H1 (cell line): ENCODE results near the gene GPS1. TPM values are rescaled to one million over a fixed set of nuclear protein-coding genes. Genes with fewer than 3 reads are reported as not detected.
A peak's percentile ranks its signal among the peaks of the same experiment; 100 is the strongest.

Source experiments
- CTCF ChIA-PET: fragments of 300-600 bp; sonication (Branson Sonifier 250); formaldehyde crosslinking; loops from one replicate; lab custom pipeline; 2021; ENCODE audit not compliant: partially characterized antibody; lab: Charles Lee
- POLR2A ChIA-PET: fragments of 300-600 bp; sonication (Branson Sonifier 250); formaldehyde crosslinking; loops from one replicate; lab custom pipeline; 2021; ENCODE audit warnings: inconsistent platforms; ENCODE audit not compliant: partially characterized antibody; lab: Charles Lee
- DNase-seq, 2 experiments: peaks; one replicate each; pipeline versions ENCODE4 v3.0.0 to v3.0.0-alpha.2; 2010 to 2022; ENCODE audit warnings: low spot score in 2 of 2, low read depth in 1 of 2, mixed read lengths in 1 of 2
- FAIRE-seq: peaks from 2 replicates; lab custom pipeline; 2011; peaks lifted over from hg19 to GRCh38; lab: Jason Lieb, UNC
- H2AFZ ChIP-seq: 2 replicates; pipeline ENCODE4 v1.8.1; 2012; ENCODE audit warnings: low read length, inconsistent platforms
- H2AK5ac ChIP-seq: 2 replicates; pipeline ENCODE4 v1.6.1; 2013; ENCODE audit warnings: low read depth, low read length
- H2BK120ac ChIP-seq: replicated peaks from 2 replicates; pipeline ENCODE3; 2013; ENCODE audit warnings: low read depth, low read length, inconsistent platforms
- H2BK12ac ChIP-seq: 2 replicates; pipeline ENCODE4 v1.6.1; 2013; ENCODE audit warnings: low read depth, low read length
- H2BK15ac ChIP-seq: 2 replicates; pipeline ENCODE4 v1.6.1; 2013; ENCODE audit warnings: low read length
- H2BK20ac ChIP-seq: 2 replicates; pipeline ENCODE4 v1.6.1; 2013; ENCODE audit warnings: low read length
- H2BK5ac ChIP-seq: 2 replicates; pipeline ENCODE4 v1.6.1; 2013; ENCODE audit warnings: low read depth, low read length
- H3K14ac ChIP-seq: 2 replicates; pipeline ENCODE4 v1.6.1; 2013; ENCODE audit warnings: inconsistent platforms; ENCODE audit not compliant: insufficient read length
- H3K18ac ChIP-seq: 2 replicates; pipeline ENCODE4 v1.6.1; 2013; ENCODE audit warnings: low read length; ENCODE audit errors: extremely low read depth
- H3K23ac ChIP-seq: 2 replicates; pipeline ENCODE4 v1.6.1; 2013; ENCODE audit warnings: inconsistent platforms; ENCODE audit not compliant: insufficient read length
- H3K23me2 ChIP-seq: 2 replicates; pipeline ENCODE4 v1.6.1; 2013; ENCODE audit warnings: low read depth, low read length
- H3K27ac ChIP-seq: 2 replicates; pipeline ENCODE4 v1.6.1; 2011; ENCODE audit warnings: low read depth, low read length, inconsistent platforms
- H3K27me3 ChIP-seq, 4 experiments: replicated peaks in 1 of 4; 1 replicate in 1 of 4; 2 replicates in 3 of 4; pipeline versions ENCODE4 v1.6.1 to v1.8.1; 2011 to 2013; ENCODE audit warnings: low read length in 3 of 4, mild to moderate bottlenecking in 3 of 4, inconsistent platforms in 2 of 4, mixed read lengths in 2 of 4, moderate library complexity in 1 of 4; ENCODE audit not compliant: control insufficient read depth in 3 of 4, insufficient read depth in 3 of 4; ENCODE audit errors: extremely low read depth in 1 of 4
- H3K36me3 ChIP-seq, 4 experiments: 2 replicates each; pipeline versions ENCODE4 v1.6.1 to v1.8.1; 2011 to 2013; ENCODE audit warnings: mild to moderate bottlenecking in 4 of 4, low read length in 3 of 4, moderate library complexity in 2 of 4, control low read depth in 1 of 4, inconsistent platforms in 1 of 4; ENCODE audit not compliant: insufficient read depth in 4 of 4, control insufficient read depth in 2 of 4
- H3K4ac ChIP-seq: replicated peaks from 2 replicates; pipeline ENCODE3; 2013; ENCODE audit warnings: low read length, low read depth, mixed read lengths, inconsistent platforms; ENCODE audit not compliant: insufficient read length
- H3K4me1 ChIP-seq, 4 experiments: replicated peaks in 1 of 4; 1 replicate in 1 of 4; 2 replicates in 3 of 4; pipeline versions ENCODE4 v1.6.1 to v1.8.1; 2011 to 2013; ENCODE audit warnings: low read length in 3 of 4, inconsistent platforms in 2 of 4, mixed read lengths in 1 of 4; ENCODE audit not compliant: insufficient read depth in 4 of 4, control insufficient read depth in 3 of 4
- H3K4me2 ChIP-seq, 2 experiments: 2 replicates each; pipeline versions ENCODE4 v1.6.1 to v1.8.1; 2011 to 2013; ENCODE audit warnings: low read depth in 2 of 2, low read length in 2 of 2, control low read depth in 1 of 2, inconsistent platforms in 1 of 2, mild to moderate bottlenecking in 1 of 2; ENCODE audit not compliant: insufficient read depth in 1 of 2
- H3K4me3 ChIP-seq, 4 experiments: fragments of 200-600, 300-600 bp in 1 of 4; sonication (generic), shearing (Covaris generic), sonication (Bioruptor Twin) in 1 of 4; 2 replicates each; pipeline versions ENCODE4 v1.5.1 to v1.8.1; 2011 to 2016; ENCODE audit warnings: low read length in 4 of 4, low read depth in 3 of 4, control low read depth in 2 of 4, inconsistent platforms in 2 of 4, mild to moderate bottlenecking in 2 of 4, mixed read lengths in 1 of 4, moderate library complexity in 1 of 4; ENCODE audit not compliant: insufficient read depth in 2 of 4; ENCODE audit errors: extremely low read depth in 1 of 4
- H3K56ac ChIP-seq: replicated peaks from 2 replicates; pipeline ENCODE3; 2013; ENCODE audit warnings: low read depth, mild to moderate bottlenecking, mixed read lengths, low read length, inconsistent platforms; ENCODE audit not compliant: insufficient read length
- H3K79me1 ChIP-seq: 2 replicates; pipeline ENCODE4 v1.6.1; 2013; ENCODE audit warnings: low read depth, low read length, control low read depth
- H3K79me2 ChIP-seq, 2 experiments: 2 replicates each; pipeline versions ENCODE4 v1.6.1 to v1.8.1; 2012 to 2013; ENCODE audit warnings: low read length in 2 of 2, mild to moderate bottlenecking in 2 of 2, inconsistent platforms in 1 of 2; ENCODE audit not compliant: insufficient read depth in 2 of 2, control insufficient read depth in 1 of 2
- H3K9ac ChIP-seq, 4 experiments: replicated peaks in 1 of 4; 1 replicate in 1 of 4; 2 replicates in 3 of 4; pipeline versions ENCODE4 v1.6.1 to v1.8.1; 2011 to 2013; ENCODE audit warnings: low read depth in 3 of 4, low read length in 3 of 4, control low read depth in 2 of 4, mild to moderate bottlenecking in 2 of 4, moderate library complexity in 2 of 4, inconsistent platforms in 1 of 4; ENCODE audit errors: extremely low read depth in 1 of 4
- H3K9me3 ChIP-seq, 2 experiments: 2 replicates each; pipeline versions ENCODE4 v1.6.1 to v1.8.1; 2012 to 2013; ENCODE audit warnings: mild to moderate bottlenecking in 2 of 2, moderate library complexity in 2 of 2, control low read depth in 1 of 2, inconsistent platforms in 1 of 2, low read depth in 1 of 2, low read length in 1 of 2, mixed read lengths in 1 of 2; ENCODE audit not compliant: insufficient read depth in 2 of 2
- H4K20me1 ChIP-seq, 2 experiments: replicated peaks in 1 of 2; 2 replicates each; pipeline versions ENCODE3 to v1.8.1; 2011 to 2013; ENCODE audit warnings: inconsistent platforms in 2 of 2, low read length in 2 of 2, mild to moderate bottlenecking in 1 of 2; ENCODE audit not compliant: insufficient read depth in 2 of 2, control insufficient read depth in 1 of 2
- H4K5ac ChIP-seq: 2 replicates; pipeline ENCODE4 v1.6.1; 2013; ENCODE audit warnings: low read length, low read depth, mixed read lengths, inconsistent platforms; ENCODE audit not compliant: insufficient read length
- H4K8ac ChIP-seq: 2 replicates; pipeline ENCODE4 v1.8.0; 2013; ENCODE audit warnings: mild to moderate bottlenecking, moderate library complexity, low read length, inconsistent platforms; ENCODE audit not compliant: insufficient read depth; ENCODE audit errors: extremely low read depth
- H4K91ac ChIP-seq: replicated peaks from 2 replicates; pipeline ENCODE3; 2013; ENCODE audit warnings: low read length, mixed read lengths, inconsistent platforms; ENCODE audit not compliant: insufficient read length
- SP1 ChIP-seq: IDR thresholded peaks from 2 replicates; pipeline ENCODE4 v1.6.1; 2011; ENCODE audit warnings: low read depth, low read length
- WGBS, 2 experiments: shearing (Covaris generic) in 1 of 2; methylation state at CpG; one replicate each; pipeline versions ENCODE4 v1.1.6 to v1.1.7; 2013 to 2015; ENCODE audit warnings: low lambda C conversion rate in 2 of 2, mixed read lengths in 2 of 2, inconsistent platforms in 1 of 2, low coverage in 1 of 2, missing lambda C conversion rate in 1 of 2; ENCODE audit not compliant: insufficient replicate concordance in 2 of 2, insufficient coverage in 1 of 2, insufficient read length in 1 of 2; ENCODE audit errors: extremely low coverage in 1 of 2, missing lambda C conversion rate in 1 of 2; 5-methylcytosine and 5-hydroxymethylcytosine counted together
- polyA plus RNA-seq, 7 experiments: library from polyadenylated mRNA; depleted of rRNA in 3 of 7; stranded (reverse) in 5 of 7; unstranded in 2 of 7; fragments of >200 nt in 5 of 7; fragments of 200-250 nt in 2 of 7; gene quantifications; 1 replicate in 5 of 7; 2 replicates in 1 of 7; 4 replicates in 1 of 7; pipeline versions ENCODE4 v1.2.1 to v1.2.3, GENCODE V29; 2011 to 2013; ENCODE audit warnings: missing spikeins in 2 of 7, mixed read lengths in 2 of 7
- total RNA-seq: library from RNA; stranded (reverse); fragmentation: NEBNext Ultra II Directional; extraction: Animal tissue kit (Norgen Biotek cat#: 25700); gene quantifications from 2 replicates; pipeline ENCODE4 v1.2.1, GENCODE V29; 2021

Gene GPS1
- total and polyA plus RNA-seq, 2 of the 8 experiments (the other 6 are each of a cell fraction or from before 2014, with no cell fraction given), result 153 to 277 TPM

DNA sequence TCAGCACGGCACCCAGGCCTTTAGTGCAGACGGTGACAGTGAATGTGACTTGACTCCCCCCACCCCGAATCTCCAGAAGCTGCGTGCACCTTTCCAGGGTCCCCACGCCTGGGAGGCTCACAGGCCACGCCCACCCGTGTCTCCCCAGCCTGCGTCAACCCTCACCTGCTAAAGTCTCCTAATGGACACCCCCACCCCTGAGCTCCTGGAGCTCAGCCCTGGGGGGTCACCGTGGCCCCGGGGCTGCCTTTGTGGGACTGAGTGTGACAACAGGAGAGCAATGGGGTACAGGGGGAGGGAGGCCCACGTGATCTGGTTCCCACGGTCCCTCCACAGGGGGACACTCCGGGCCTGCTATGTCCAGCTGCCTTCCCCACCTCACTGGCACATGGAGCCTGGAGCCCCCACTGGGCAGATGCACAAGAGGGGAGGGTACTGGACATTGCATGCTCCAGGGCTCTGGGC is 53.8 kb downstream of the GPS1 start:
- no peaks in the 10 kb centered on the region; the same call in none of the 2 replicates for H3K79me1 ChIP-seq
- POLR2A ChIA-PET, result interaction anchor here (0.8 to 2.7 kb wide), 9 partner anchors 10 to 178 kb away, joined by 3 to 13 read pairs (median 4); partner anchors contain the start of genes CENPX, MAFG and RAC3
- no peak overlapping the region for H3K27ac ChIP-seq
- H3K14ac ChIP-seq, result no peak overlapping the region
- H4K91ac ChIP-seq, result peak overlapping the region; percentile 34
- peaks cover 0 to 55% (median 46%) of the 10 kb centered on the region in 4 experiments; a peak in 6 of 7 replicates for H3K4me1 ChIP-seq
- H3K36me3 ChIP-seq, result no peaks in the 10 kb centered on the region
- no peak overlapping the region for H2BK120ac ChIP-seq
- no peak overlapping the region; the same call in 1 of the 2 replicates for H3K18ac ChIP-seq
- 87% methylated on average over 12 of the region's 13 CpGs; no CpG with 5 or more reads in 1 of the 2 experiments for WGBS, 2 experiments
- 0 out of 4 replicates have a peak overlapping the region, but pooled peaks have one; percentile 2 to 28 for H3K4me2 ChIP-seq
- H3K23ac ChIP-seq, result no peak overlapping the region
- 0 out of 2 replicates have a peak overlapping the region, but pooled peaks have one; percentile 1 for H2AK5ac ChIP-seq
- no peaks in the 10 kb centered on the region for H3K9me3 ChIP-seq
- no peak overlapping the region for H2AFZ ChIP-seq
- peak overlapping the region; percentile 81; the same call in 1 of the 2 replicates for H2BK12ac ChIP-seq
- no peaks in the 10 kb centered on the region for H3K23me2 ChIP-seq
- H3K4me3 ChIP-seq, result no peak overlapping the region
- 0 out of 2 replicates have a peak overlapping the region, but pooled peaks have one; percentile 57 for H2BK5ac ChIP-seq
- H2BK15ac ChIP-seq, result 0 out of 2 replicates have a peak overlapping the region, but pooled peaks have one; percentile 93
- FAIRE-seq, result no peak
- H3K9ac ChIP-seq, result no peak overlapping the region
- CTCF ChIA-PET, result interaction anchor here (0.6 to 6.5 kb wide), 13 partner anchors 10 to 101 kb away, joined by 3 to 61 read pairs (median 5); partner anchors contain the start of gene DCXR
- DNase-seq, result peak in 1 of 2 experiments; percentile 47
- H2BK20ac ChIP-seq, result 0 out of 2 replicates have a peak overlapping the region, but pooled peaks have one; percentile 61
- H4K5ac ChIP-seq, result no peak overlapping the region
- no peak overlapping the region for H3K4ac ChIP-seq
- no peaks in the 10 kb centered on the region for H3K79me2 ChIP-seq
- no peak overlapping the region for H3K56ac ChIP-seq
- no peak overlapping the region for H4K8ac ChIP-seq
- peaks cover 0 to 2% of the 10 kb centered on the region in 2 experiments for H4K20me1 ChIP-seq
- no peaks in the 10 kb centered on the region for H3K27me3 ChIP-seq
- TF ChIP-seq SP1, result no peak
